ENCODE results near the gene LIPE. TPM values are rescaled to one million over a fixed set of nuclear protein-coding genes. Genes with fewer than 3 reads are reported as not detected.

Gene LIPE
- total and polyA plus RNA-seq, 4 donors = 1.4 to 12.1 (median 5.5) TPM

DNA sequence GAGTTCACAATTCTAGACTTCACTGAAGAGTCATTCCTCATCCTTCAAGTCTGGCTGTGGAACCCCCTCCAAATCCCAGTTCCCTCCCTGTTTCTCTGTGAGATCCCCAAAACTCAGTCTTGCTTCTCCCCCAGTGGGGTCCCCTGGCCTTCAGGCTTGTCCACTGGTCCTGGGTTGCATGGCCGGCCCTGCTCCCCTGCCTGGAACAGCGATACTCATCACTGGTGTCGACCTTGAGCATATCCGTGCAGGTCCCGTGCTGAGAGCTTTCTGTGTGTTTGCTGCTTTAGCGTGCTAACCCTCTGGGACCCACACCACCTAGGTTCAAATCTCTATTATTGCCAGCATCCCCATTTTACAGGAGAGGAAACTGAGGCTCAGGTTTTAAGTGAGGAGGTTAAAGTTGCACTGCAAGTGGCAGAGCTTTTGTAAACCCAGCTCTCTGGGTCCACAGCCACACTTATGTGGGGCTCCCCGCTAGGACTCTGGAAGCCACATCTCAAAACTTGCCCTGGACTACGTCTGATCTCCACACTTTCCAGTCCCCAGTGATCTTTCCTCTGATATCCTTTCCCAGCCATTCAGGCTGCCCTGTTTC is 15.5 kb downstream of the LIPE start:
- Histone ChIP-seq H3K9me3 (ENCODE audit: control insufficient read depth, low read length) (no peaks in the 10 kb centered on the region), H3K27ac (ENCODE audit: low read depth in 1 of 2, low read length in 2 of 2) (no peak overlapping the region), H3K4me1 (ENCODE audit: control insufficient read depth in 1 of 2, insufficient read depth in 2 of 2, low read length in 2 of 2) (no peaks in the 10 kb centered on the region), H3K27me3 (ENCODE audit: control insufficient read depth in 1 of 2, insufficient read depth in 2 of 2, low read length in 1 of 2) (no peaks in the 10 kb centered on the region), H3K36me3 (ENCODE audit: control insufficient read depth in 1 of 2, insufficient read depth in 2 of 2, low read length in 1 of 2) (no peaks in the 10 kb centered on the region), H3K4me3 (ENCODE audit: low read length in 2 of 2) (no peak overlapping the region)
- ATAC-seq (ENCODE audit: low FRiP score) = no peak
- peak in 1 of 2 donors; percentile 30 for DNase-seq
- 92 to 94% methylated on average over 8 of the region's 8 CpGs for WGBS, 2 donors
- intact Hi-C loops (cut with DNase I) = no loop called here

DNA sequence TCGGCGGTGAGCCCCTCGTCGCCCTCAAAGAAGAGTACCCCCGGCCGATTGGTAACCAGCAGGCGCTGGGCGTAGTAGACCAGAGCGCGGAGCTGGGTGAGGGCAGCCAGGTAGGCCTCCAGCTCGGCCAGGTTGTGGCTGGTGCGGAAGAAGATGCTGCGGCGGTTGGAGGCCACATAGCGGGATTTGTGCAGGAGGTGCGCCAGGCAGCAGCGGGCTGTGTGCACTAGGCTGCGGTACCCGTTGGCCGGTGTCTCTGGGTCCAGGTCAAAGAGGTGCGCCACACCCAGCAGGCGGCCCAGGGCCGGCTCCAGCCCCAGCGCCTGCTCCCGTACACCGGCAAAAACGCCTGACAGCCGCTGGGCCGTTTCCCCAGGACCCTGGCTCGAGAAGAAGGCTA is 16.8 kb downstream of the LIPE start:
- Histone ChIP-seq H3K27me3 (ENCODE audit: control insufficient read depth in 1 of 2, insufficient read depth in 2 of 2, low read length in 1 of 2) (no peaks in the 10 kb centered on the region), H3K4me3 (ENCODE audit: low read length in 2 of 2) (no peak overlapping the region), H3K27ac (ENCODE audit: low read depth in 1 of 2, low read length in 2 of 2) (no peak overlapping the region), H3K36me3 (ENCODE audit: control insufficient read depth in 1 of 2, insufficient read depth in 2 of 2, low read length in 1 of 2) (no peaks in the 10 kb centered on the region), H3K4me1 (ENCODE audit: control insufficient read depth in 1 of 2, insufficient read depth in 2 of 2, low read length in 2 of 2) (no peaks in the 10 kb centered on the region), H3K9me3 (ENCODE audit: control insufficient read depth, low read length) (no peaks in the 10 kb centered on the region)
- ATAC-seq (ENCODE audit: low FRiP score) (no peak), DNase-seq (peak in 1 of 2 donors; percentile 25)
- intact Hi-C loops (cut with DNase I) = no loop called here
- WGBS, 2 donors = 96% methylated on average over 30 of the region's 30 CpGs

GRCh38 chr19:42409477-42409876 is 17.7 kb downstream of the LIPE start:
- H3K36me3 ChIP-seq (ENCODE audit: control insufficient read depth in 1 of 2, insufficient read depth in 2 of 2, low read length in 1 of 2) = no peaks in the 10 kb centered on the region
- H3K27ac ChIP-seq (ENCODE audit: low read depth in 1 of 2, low read length in 2 of 2) = no peak overlapping the region
- intact Hi-C loops (cut with DNase I) = no loop called here
- ATAC-seq (ENCODE audit: low FRiP score) (no peak), DNase-seq (peak in 1 of 2 donors; percentile 43)
- no peaks in the 10 kb centered on the region for H3K4me1 ChIP-seq (ENCODE audit: control insufficient read depth in 1 of 2, insufficient read depth in 2 of 2, low read length in 2 of 2)
- no peaks in the 10 kb centered on the region for H3K27me3 ChIP-seq (ENCODE audit: control insufficient read depth in 1 of 2, insufficient read depth in 2 of 2, low read length in 1 of 2)
- H3K4me3 ChIP-seq (ENCODE audit: low read length in 2 of 2) = no peak overlapping the region
- WGBS, 2 donors = 79% methylated on average over 6 of the region's 6 CpGs
- H3K9me3 ChIP-seq (ENCODE audit: control insufficient read depth, low read length) = no peaks in the 10 kb centered on the region

DNA sequence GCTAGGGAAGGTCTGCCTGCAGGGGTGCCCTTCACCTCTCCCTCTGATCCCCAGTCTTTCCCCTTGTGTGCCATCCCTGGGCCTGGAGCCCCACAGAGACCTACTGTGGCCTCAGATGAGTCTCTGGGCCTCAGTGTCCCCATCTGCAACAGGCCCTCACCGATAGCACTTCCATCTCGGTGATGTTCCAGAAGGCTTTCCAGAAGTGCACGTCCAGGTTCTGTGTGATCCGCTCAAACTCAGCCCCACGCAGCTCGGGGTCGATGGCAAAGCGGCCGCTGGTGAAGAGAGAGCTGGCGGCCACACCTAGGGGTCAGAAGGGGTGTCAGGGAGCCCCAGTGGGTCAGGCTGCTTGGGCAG is 19.4 kb downstream of the LIPE start:
- Histone ChIP-seq H3K4me3 (ENCODE audit: low read length in 2 of 2) (no peak overlapping the region), H3K36me3 (ENCODE audit: control insufficient read depth in 1 of 2, insufficient read depth in 2 of 2, low read length in 1 of 2) (no peaks in the 10 kb centered on the region), H3K4me1 (ENCODE audit: control insufficient read depth in 1 of 2, insufficient read depth in 2 of 2, low read length in 2 of 2) (no peaks in the 10 kb centered on the region), H3K9me3 (ENCODE audit: control insufficient read depth, low read length) (no peaks in the 10 kb centered on the region), H3K27ac (ENCODE audit: low read depth in 1 of 2, low read length in 2 of 2) (no peak overlapping the region), H3K27me3 (ENCODE audit: control insufficient read depth in 1 of 2, insufficient read depth in 2 of 2, low read length in 1 of 2) (no peaks in the 10 kb centered on the region)
- 97% methylated on average over 10 of the region's 10 CpGs for WGBS, 2 donors
- intact Hi-C loops (cut with DNase I) = no loop called here
- DNase-seq (no peak), ATAC-seq (ENCODE audit: low FRiP score) (no peak)

GRCh38 chr19:42407085-42407815 is 19.9 kb downstream of the LIPE start:
- Histone ChIP-seq H3K36me3 (ENCODE audit: control insufficient read depth in 1 of 2, insufficient read depth in 2 of 2, low read length in 1 of 2) (no peaks in the 10 kb centered on the region), H3K27ac (ENCODE audit: low read depth in 1 of 2, low read length in 2 of 2) (no peak overlapping the region), H3K9me3 (ENCODE audit: control insufficient read depth, low read length) (no peaks in the 10 kb centered on the region), H3K27me3 (ENCODE audit: control insufficient read depth in 1 of 2, insufficient read depth in 2 of 2, low read length in 1 of 2) (no peaks in the 10 kb centered on the region), H3K4me1 (ENCODE audit: control insufficient read depth in 1 of 2, insufficient read depth in 2 of 2, low read length in 2 of 2) (no peaks in the 10 kb centered on the region), H3K4me3 (ENCODE audit: low read length in 2 of 2) (no peak overlapping the region)
- 93 to 95% methylated on average over 28 to 30 of the region's 30 CpGs for WGBS, 2 donors
- ATAC-seq (ENCODE audit: low FRiP score) (no peak), DNase-seq (peak in 1 of 2 donors; percentile 33)
- intact Hi-C loops (cut with DNase I) = no loop called here

GRCh38 chr19:42406111-42406510 is 21.1 kb downstream of the LIPE start:
- no peaks in the 10 kb centered on the region for H3K27me3 ChIP-seq (ENCODE audit: control insufficient read depth in 1 of 2, insufficient read depth in 2 of 2, low read length in 1 of 2)
- intact Hi-C loops (cut with DNase I) = no loop called here
- H3K36me3 ChIP-seq (ENCODE audit: control insufficient read depth in 1 of 2, insufficient read depth in 2 of 2, low read length in 1 of 2) = no peaks in the 10 kb centered on the region
- H3K4me3 ChIP-seq (ENCODE audit: low read length in 2 of 2) = no peak overlapping the region
- H3K4me1 ChIP-seq (ENCODE audit: control insufficient read depth in 1 of 2, insufficient read depth in 2 of 2, low read length in 2 of 2) = no peaks in the 10 kb centered on the region
- no peaks in the 10 kb centered on the region for H3K9me3 ChIP-seq (ENCODE audit: control insufficient read depth, low read length)
- 91 to 96% methylated on average over 11 of the region's 11 CpGs for WGBS, 2 donors
- DNase-seq (no peak), ATAC-seq (ENCODE audit: low FRiP score) (no peak)
- H3K27ac ChIP-seq (ENCODE audit: low read depth in 1 of 2, low read length in 2 of 2) = no peak overlapping the region

DNA sequence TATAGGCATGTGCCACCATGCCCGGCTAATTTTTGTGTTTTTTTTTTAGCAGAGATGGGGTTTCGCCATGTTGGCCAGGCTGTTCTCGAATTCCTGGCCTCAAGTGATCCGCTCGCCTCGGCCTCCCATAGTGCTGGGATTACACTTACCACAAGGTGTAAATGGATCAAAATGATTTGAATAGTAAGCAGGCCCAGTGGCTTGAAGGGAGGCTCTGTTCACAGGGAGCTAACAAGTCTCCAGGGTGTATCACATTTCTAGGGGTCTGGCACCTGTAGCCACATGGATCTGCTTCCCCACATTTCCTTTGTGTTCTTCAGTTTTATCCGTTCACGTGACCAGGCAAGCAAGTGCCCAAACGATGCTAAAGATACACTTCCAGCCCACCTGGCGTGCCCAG is 23.6 kb downstream of the LIPE start:
- Histone ChIP-seq H3K27me3 (ENCODE audit: control insufficient read depth in 1 of 2, insufficient read depth in 2 of 2, low read length in 1 of 2) (no peaks in the 10 kb centered on the region), H3K4me1 (ENCODE audit: control insufficient read depth in 1 of 2, insufficient read depth in 2 of 2, low read length in 2 of 2) (no peaks in the 10 kb centered on the region), H3K4me3 (ENCODE audit: low read length in 2 of 2) (no peak overlapping the region), H3K9me3 (ENCODE audit: control insufficient read depth, low read length) (no peaks in the 10 kb centered on the region), H3K27ac (ENCODE audit: low read depth in 1 of 2, low read length in 2 of 2) (no peak overlapping the region), H3K36me3 (ENCODE audit: control insufficient read depth in 1 of 2, insufficient read depth in 2 of 2, low read length in 1 of 2) (no peaks in the 10 kb centered on the region)
- ATAC-seq (ENCODE audit: low FRiP score) (no peak), DNase-seq (no peak)
- intact Hi-C loops (cut with DNase I) = no loop called here
- 95 to 96% methylated on average over 10 of the region's 10 CpGs for WGBS, 2 donors

DNA sequence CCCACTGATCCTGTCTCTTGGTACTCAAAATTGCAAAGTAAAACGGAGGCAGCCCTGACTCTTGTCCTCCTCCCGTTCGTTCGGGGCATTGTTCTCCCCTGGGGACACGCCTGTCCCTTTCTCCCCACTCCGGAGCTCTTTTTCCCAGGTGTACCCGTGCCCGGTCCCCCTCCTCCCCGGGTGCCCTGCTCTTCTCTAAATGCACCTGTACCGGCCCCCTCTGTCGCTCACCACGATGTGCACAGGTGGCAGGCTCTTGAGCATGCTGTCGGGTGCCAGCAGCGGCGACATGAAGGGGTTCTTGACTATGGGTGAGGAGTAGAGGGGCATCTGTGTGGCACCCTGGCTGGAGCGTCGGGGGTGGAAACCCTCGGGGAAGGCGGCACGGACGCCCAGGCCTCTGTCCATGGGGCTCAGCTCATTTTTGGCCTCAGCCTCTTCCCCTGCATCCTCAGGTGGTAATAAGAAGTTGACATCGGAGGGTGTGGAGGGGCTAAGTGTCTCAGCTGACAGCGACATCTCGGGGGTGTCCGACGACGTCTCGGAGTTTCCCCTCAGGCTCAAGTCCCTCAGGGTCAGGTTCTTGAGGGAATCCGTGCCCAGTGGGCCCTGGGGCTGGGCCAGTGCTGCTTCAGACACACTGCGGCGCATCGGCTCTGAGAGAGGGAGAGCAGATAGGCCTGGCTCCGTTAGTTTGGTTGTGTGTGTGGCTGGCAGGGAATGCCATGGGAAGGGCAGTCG is 24.6 kb downstream of the LIPE start:
- H3K36me3 ChIP-seq (ENCODE audit: control insufficient read depth in 1 of 2, insufficient read depth in 2 of 2, low read length in 1 of 2) = no peaks in the 10 kb centered on the region
- no peaks in the 10 kb centered on the region for H3K27me3 ChIP-seq (ENCODE audit: control insufficient read depth in 1 of 2, insufficient read depth in 2 of 2, low read length in 1 of 2)
- H3K4me3 ChIP-seq (ENCODE audit: low read length in 2 of 2) = no peak overlapping the region
- intact Hi-C loops (cut with DNase I) = no loop called here
- no peaks in the 10 kb centered on the region for H3K4me1 ChIP-seq (ENCODE audit: control insufficient read depth in 1 of 2, insufficient read depth in 2 of 2, low read length in 2 of 2)
- H3K9me3 ChIP-seq (ENCODE audit: control insufficient read depth, low read length) = no peaks in the 10 kb centered on the region
- no peak overlapping the region for H3K27ac ChIP-seq (ENCODE audit: low read depth in 1 of 2, low read length in 2 of 2)
- DNase-seq = no peak
- WGBS, 2 donors = 58 to 61% methylated on average over 34 of the region's 34 CpGs
- ATAC-seq (ENCODE audit: low FRiP score) = no peak

Data from aorta (tissue), 5 donors.